Right lung (tissue), 5 donors: Measurements from ENCODE around the gene CYBB. TPM values are rescaled to one million over a fixed set of nuclear protein-coding genes. Genes with fewer than 3 reads are reported as not detected.

ENCODE experiments used
- DNase-seq, 2 donors: peaks; one replicate each; pipeline ENCODE4 v3.0.0-alpha.2; 2013
- polyA plus RNA-seq, 5 donors: library from polyadenylated mRNA; unstranded; fragments of 120-200 nt; gene quantifications; one replicate each; pipeline versions ENCODE4 v1.2.1 to v1.2.3, GENCODE V29; 2013; ENCODE audit warnings: inconsistent platforms in 1 of 5, low replicate concordance in 1 of 5; ENCODE audit not compliant: insufficient read length in 5 of 5, insufficient read depth in 1 of 5

The CYBB gene
- polyA plus RNA-seq, 5 donors: 12.6 to 17.9 (median 16.2) TPM

GRCh38 chrX:37782359-37782758 lies 2.5 kb downstream of the CYBB start:
- no peak for DNase-seq

DNA sequence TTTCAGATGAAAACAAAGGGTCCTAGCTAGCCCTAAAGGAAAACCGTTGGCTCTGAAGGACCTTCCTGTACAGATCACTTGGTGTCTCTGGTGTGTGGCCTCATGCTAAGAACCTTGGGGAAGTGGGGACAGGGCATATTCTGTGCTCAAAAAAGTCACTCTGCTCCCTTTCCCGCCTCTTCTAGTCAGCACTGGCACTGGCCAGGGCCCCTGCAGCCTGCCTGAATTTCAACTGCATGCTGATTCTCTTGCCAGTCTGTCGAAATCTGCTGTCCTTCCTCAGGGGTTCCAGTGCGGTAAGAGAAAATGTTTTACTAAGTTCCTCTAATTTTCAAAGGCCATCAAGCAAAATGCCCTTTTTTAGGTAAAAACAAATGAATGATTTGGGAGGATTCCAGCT lies 3.4 kb downstream of the CYBB start:
- no peak for DNase-seq

GRCh38 chrX:37785569-37785968 lies 5.7 kb downstream of the CYBB start:
- DNase-seq: no peak

DNA sequence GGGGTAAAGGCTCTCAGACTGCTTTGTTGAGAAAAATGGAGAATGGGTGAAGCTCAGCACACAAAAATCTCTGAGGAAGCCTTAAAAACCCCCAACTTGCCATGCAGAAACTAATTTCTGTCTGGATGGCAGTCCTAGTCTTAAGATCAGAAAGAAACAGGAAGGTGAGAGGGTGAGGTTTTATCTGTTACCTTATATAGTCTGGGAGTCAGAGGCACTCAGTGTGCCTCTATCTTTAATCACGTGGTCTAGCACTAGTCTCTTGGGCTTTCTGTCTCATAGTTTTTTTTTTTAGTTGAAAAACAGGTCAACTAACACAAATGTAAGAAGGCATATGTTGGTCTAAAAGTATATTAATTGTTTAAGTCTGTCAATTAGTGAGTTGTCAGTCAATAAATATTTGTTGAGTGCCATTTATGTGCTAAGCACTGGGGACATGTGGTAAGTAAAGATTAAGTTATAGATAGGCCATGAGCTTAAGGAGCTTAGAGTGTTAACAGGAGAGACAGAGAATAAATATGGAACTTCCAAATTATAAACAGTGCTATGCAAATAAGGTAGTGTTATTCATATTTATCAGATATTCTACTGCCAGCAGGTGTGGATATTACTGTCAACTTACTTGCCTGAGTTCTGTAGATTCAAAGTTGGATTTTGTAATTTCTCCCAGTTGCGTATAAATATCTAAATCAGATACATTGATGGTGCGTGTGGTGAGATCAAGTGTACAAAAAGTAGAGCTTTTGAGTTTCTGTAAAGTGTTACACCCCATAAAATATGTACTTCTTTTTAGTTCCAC lies 7.0 kb downstream of the CYBB start:
- DNase-seq: no peak

DNA sequence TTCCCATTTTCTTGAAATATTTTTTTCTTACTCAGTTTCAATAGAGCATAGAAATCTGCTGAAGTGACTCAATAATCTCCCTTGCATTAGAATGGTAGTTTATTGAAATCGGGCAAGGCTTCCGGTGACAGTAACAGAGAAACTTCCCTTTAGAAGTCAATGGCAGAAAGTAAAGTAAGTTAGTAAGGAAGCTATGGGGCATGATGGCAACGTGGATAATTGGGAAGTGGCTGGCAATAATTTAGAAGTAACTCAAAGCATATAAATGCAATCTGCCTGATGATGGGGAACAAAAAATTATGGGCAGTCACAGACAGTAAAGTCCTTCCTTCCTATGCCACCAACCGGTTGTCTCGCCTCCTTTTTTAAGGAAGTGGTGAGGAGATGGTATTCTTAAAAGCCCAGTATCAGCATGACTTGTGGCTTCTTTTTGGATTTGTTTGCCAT lies 7.6 kb downstream of the CYBB start:
- DNase-seq: no peak

DNA sequence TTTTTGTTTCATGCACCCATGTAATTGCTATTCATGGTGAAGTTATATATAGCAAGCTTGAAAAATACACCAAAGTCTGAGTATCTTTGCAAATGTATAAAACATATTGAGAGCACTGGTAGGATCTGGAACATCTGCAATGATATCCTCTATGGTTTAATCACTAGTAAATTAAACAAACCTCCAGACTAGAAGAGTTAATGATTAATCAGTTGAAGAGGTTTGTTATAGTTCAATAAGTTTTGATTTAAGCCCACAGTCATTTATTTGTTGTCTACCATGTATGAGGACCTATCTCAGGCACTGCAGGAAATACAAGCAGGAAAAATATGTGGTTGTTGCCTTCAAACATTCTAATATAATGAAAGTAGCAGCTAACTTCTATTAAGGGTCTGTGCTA lies 16.5 kb downstream of the CYBB start:
- no peak for DNase-seq

DNA sequence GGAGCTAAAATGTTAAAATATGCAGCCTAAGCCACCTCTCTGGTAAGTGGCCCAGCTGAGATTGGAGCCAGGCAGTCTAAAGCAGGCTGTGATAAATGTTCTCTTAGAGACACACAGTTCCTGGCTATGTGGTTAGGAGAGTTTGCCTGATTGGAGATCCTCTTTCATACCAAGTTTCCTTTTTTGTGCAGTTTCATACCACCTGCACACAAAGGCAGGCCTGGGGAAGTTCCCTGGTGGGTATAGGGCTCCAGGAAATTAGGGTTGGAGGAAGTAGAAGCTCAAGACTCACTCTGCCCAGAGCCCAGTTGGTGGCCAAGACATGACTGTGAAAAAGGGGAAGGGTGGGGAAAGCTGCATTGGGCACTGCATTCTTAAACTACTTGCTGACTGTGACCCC lies 16.9 kb downstream of the CYBB start:
- DNase-seq: no peak

DNA sequence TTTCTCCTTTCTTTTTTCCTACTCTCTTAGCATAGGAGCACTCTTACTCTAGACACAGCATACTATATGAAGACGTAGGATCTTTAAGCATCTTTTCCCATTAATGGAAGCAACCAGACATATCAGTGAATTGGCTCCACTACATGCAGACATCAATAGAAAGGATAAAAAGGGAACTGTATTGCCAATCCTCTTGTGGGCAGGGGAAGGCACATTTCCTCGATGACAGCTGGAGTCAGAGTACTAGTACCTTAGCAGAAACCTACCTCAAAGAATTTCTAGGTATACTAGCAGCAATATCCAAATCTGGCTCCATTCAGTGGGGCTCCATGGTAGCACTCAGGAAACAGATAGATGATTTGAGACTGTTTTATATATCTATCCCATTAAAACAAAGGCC lies 20.1 kb downstream of the CYBB start:
- DNase-seq: no peak

DNA sequence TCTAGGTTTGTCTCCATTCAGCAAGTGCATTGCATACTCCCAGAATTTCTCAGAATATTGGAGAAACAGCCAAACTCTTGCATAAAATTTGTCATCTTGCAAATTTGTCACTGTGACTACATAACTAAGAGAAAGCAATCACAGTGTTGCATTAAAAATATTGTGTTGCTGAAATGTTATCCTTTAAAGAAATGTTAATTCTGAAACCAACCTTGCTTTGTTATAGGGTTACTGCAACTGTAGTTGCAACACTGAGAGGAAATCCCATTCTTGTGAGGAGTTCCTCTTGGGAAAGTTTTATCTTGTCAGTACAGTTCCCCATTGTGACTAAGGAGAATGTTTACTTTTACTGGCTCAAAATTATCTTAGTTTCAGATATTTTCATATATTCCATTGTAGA lies 20.9 kb downstream of the CYBB start:
- no peak for DNase-seq

- no peak for DNase-seq
Observed at GRCh38 chrX:37802028-37802427, 22.2 kb downstream of the CYBB start.

GRCh38 chrX:37803057-37803456 lies 23.2 kb downstream of the CYBB start:
- DNase-seq: no peak

GRCh38 chrX:37809970-37810369 lies 30.1 kb downstream of the CYBB start:
- no peak for DNase-seq

DNA sequence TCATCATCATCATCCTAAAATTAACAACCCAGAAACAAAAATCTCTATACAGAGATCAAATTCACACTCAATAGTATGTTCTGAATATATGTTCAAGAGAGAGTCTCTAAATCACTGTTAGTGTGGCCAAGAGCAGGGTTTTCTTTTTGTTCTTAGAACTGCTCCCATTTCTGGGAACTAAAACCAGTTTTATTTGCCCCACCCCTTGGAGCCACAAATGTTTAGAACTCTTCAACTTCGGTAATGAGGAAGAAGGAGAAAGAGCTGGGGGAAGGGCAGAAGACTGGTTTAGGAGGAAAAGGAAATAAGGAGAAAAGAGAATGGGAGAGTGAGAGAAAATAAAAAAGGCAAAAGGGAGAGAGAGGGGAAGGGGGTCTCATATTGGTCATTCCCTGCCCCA lies 32.3 kb downstream of the CYBB start:
- no peak for DNase-seq

GRCh38 chrX:37813570-37813969 lies 33.7 kb downstream of the CYBB start:
- DNase-seq: no peak

GRCh38 chrX:37815366-37815765 lies 35.5 kb downstream of the CYBB start:
- DNase-seq: no peak

DNA sequence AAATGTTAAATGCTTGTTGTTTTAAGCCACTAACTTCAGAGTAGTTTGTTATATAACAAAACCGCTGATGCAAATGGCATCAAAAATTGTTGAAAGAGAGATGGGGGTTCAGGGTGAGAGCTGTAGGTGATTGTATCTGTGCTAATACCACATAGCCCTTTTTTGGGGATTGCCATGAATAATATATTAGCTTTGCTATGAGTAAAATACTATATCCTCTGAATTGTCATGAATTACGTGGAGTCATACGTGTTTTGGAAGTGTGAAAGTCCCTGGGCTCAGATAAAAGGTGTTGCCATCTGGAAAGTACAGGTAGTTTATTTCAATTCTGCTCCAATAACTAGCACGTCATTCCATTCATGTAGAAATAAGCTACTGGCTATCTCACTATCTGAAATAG lies 36.9 kb downstream of the CYBB start:
- DNase-seq: no peak

DNA sequence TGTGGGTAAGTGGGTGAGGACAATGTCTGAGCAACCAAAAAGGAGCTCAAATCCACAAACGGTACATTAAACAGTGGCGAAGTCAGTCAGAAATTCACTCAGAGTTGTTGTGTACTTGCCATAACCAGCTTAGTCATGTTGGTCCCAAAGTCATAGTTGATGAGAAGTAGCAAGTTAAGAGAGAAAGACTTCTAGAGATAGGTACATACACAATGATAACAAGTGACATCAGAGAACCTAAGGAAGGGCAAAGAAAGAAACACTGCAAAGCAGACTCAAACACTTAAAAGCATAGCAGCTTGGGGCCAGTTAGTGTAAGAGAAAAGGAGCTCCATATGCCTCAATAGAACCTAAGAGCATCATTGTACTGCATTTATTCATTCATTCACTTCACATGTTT lies 37.3 kb downstream of the CYBB start:
- no peak for DNase-seq

DNA sequence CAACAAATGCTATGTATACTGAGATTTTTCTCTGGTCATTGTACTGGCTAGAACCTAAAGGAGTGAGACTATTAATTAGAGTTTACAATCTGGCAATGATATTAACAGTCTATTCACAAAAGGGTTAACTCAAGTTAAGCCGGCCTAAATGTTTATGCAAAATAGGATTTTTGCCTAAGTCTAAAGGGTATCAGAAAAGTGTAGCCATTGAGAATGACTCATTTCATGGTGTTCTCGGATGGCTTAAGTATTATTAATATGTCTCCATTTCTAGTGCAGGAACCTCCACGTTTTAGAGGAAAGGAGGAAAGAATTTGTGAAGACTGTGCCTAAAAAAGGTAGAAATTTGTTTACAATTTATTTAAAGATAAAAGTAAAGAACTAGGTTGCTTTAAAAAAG lies 37.7 kb downstream of the CYBB start:
- no peak for DNase-seq

DNA sequence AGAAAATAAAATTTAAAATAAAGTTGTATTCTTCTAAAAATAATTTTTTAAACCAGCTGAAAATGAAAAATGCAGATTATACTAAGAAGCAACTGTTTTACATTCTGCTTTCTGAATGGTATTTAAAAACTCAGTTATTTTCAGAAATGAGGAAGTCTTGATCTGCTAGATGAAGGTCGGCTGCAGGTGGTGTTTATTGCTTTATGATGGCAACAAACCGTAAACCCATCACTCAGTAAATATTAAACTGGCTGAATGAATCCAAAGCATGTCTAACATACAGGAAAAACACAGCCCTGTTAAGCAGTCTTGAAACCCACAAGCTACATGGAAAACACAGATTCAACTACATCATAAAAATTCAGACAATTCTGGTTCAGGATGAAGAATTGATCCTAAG lies 38.2 kb downstream of the CYBB start:
- no peak for DNase-seq

DNA sequence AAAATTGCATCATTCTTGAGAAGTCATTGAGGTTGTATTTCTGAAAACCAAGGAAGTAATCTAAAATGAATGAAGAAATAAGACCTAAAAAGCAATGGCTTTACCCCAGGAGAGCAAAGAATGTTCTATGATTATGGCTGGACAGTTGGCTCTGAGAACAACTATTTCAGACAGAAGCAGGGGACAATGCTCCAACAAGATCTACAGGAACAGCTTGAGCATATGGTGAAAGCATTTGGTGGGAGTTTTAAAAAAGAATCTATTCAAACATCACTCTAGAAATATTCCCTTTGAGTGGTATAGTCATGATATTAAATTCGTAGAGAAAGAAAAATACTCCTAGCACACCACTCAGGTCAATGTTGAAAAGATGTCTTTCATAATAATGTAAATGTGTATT lies 40.8 kb downstream of the CYBB start:
- no peak for DNase-seq

GRCh38 chrX:37824491-37825214 lies 44.8 kb downstream of the CYBB start:
- peak; percentile 25 to 30 for DNase-seq

GRCh38 chrX:37825215-37825842 lies 45.5 kb downstream of the CYBB start:
- DNase-seq: peak; percentile 10 to 24

DNA sequence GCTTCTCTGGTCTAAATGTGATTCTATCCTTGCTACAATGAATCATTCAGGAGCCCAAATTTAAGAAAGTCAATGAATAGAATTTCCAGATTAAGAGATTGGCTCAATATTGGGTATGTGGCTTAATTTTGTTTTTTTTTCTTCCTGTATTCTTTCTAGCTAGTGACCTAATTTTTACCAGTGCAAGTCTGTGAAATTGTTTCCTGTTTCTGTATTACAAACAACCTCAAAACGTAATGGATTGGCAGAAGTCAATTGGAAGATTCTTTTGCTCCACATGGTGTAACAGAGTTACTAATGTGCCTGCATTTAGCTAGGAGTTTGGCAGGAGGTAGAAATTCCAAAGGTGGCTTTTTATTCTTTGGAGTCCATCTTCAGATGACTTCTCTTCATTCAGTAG lies 49.9 kb downstream of the CYBB start:
- no peak for DNase-seq
